ENCODE measurements around the gene COL18A1.

Gene COL18A1

GRCh38 chr21:45431781-45432572 lies 27.0 kb downstream of the COL18A1 start (continued):
- TF ChIP-seq ZNF70 (CRISPR knock-in tag; IDR thresholded peaks at IDR 0.05), result no peak

GRCh38 chr21:45432575-45433255 lies 27.8 kb downstream of the COL18A1 start:
- no peak for ATAC-seq
- TF ChIP-seq CSDC2 (CRISPR knock-in tag; IDR thresholded peaks at IDR 0.05) (no peak), OSR1 (CRISPR knock-in tag; IDR thresholded peaks at IDR 0.05) (no peak), ZNF8 (CRISPR knock-in tag; IDR thresholded peaks at IDR 0.05) (no peak), CSRNP3 (CRISPR knock-in tag; IDR thresholded peaks at IDR 0.05) (no peak), RARB (CRISPR knock-in tag; IDR thresholded peaks at IDR 0.05) (no peak), TSHZ2 (CRISPR knock-in tag; IDR thresholded peaks at IDR 0.05) (no peak), ZNF70 (CRISPR knock-in tag; IDR thresholded peaks at IDR 0.05) (no peak), BACH2 (CRISPR knock-in tag; IDR thresholded peaks at IDR 0.05; ENCODE audit: borderline replicate concordance) (no peak), TOX (CRISPR knock-in tag; IDR thresholded peaks at IDR 0.05; ENCODE audit: borderline replicate concordance) (no peak), PPARA (CRISPR knock-in tag; IDR thresholded peaks at IDR 0.05; ENCODE audit: borderline replicate concordance) (no peak), CREB5 (CRISPR knock-in tag; IDR thresholded peaks at IDR 0.05; ENCODE audit: low read depth) (no peak), PATZ1 (CRISPR knock-in tag; IDR thresholded peaks at IDR 0.05; ENCODE audit: borderline replicate concordance) (no peak), POU6F1 (CRISPR knock-in tag; IDR thresholded peaks at IDR 0.05; ENCODE audit: borderline replicate concordance, low read depth) (no peak), ARNTL (CRISPR knock-in tag; IDR thresholded peaks at IDR 0.05; ENCODE audit: borderline replicate concordance, low read depth) (no peak), ZFP30 (CRISPR knock-in tag; IDR thresholded peaks at IDR 0.05) (no peak), SNAI2 (CRISPR knock-in tag; IDR thresholded peaks at IDR 0.05) (no peak), TCF4 (CRISPR knock-in tag; IDR thresholded peaks at IDR 0.05; ENCODE audit: borderline replicate concordance) (no peak), GLIS3 (CRISPR knock-in tag; IDR thresholded peaks at IDR 0.05) (no peak), ESRRG (CRISPR knock-in tag; IDR thresholded peaks at IDR 0.05) (no peak), ZC3H10 (CRISPR knock-in tag; IDR thresholded peaks at IDR 0.05) (no peak)

GRCh38 chr21:45433301-45433700 lies 28.3 kb downstream of the COL18A1 start:
- no peak for ATAC-seq
- no peak for TF ChIP-seq CSRNP3 (CRISPR knock-in tag; IDR thresholded peaks at IDR 0.05)
- TF ChIP-seq CREB5 (CRISPR knock-in tag; IDR thresholded peaks at IDR 0.05; ENCODE audit: low read depth), result no peak
- TF ChIP-seq TCF4 (CRISPR knock-in tag; IDR thresholded peaks at IDR 0.05; ENCODE audit: borderline replicate concordance), result no peak
- no peak for TF ChIP-seq TSHZ2 (CRISPR knock-in tag; IDR thresholded peaks at IDR 0.05)
- TF ChIP-seq BACH2 (CRISPR knock-in tag; IDR thresholded peaks at IDR 0.05; ENCODE audit: borderline replicate concordance), result no peak
- no peak for TF ChIP-seq TOX (CRISPR knock-in tag; IDR thresholded peaks at IDR 0.05; ENCODE audit: borderline replicate concordance)
- TF ChIP-seq GLIS3 (CRISPR knock-in tag; IDR thresholded peaks at IDR 0.05), result no peak
- TF ChIP-seq CSDC2 (CRISPR knock-in tag; IDR thresholded peaks at IDR 0.05), result no peak
